ENCODE measurements around the gene FMNL2.
"Not testable (repeated sequence)": the region's sequence is repeated elsewhere in the genome, so short reads cannot be mapped to it uniquely, and the experiment has no call there.

Gene FMNL2

DNA sequence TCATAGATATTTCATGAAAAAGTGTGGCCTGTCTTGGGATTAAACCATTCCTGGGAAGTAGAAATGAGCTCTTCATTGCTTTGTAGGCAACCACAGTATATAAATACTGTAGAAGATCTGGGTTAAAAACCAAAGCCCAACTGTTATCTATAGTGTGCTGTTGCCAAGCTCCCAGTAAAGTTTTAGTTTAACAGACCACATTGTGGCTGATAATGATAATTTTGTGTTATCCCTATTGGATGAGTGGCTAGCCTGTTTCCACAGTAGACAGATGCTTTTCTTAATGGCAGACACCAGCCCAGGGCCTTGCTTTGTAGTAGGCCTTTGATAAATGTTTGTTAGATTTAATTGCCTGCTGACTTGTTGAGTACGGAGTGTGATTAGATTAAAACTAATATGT is 52.1 kb downstream of the FMNL2 start:
- DNase-seq (ENCODE audit: low read depth, low spot score) = peak; percentile 44

DNA sequence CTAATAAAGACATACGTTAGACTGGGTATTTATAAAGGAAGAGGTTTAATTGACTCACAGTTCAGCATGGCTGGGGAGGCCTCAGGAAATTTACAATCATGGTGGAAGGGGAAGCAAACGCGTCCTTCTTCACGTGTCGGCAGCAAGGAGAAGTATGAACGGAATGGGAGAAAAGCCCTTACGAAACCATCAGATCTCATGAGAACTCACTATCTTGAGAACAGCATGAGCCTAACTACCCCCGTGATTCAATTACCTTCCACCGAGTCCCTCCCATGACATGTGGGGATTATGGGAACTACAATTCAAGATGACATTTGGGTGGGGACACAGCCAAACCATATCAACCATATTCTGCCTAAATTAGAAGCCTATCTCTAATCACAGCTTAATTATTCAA is 53.3 kb downstream of the FMNL2 start:
- in situ Hi-C loops (cut with HindIII; ENCODE audit: low sequenced_read_pairs); DNase-seq (ENCODE audit: low read depth, low spot score): not testable (repeated sequence)

More for the DNA sequence above, 52.1 kb downstream of the FMNL2 start:
- TF ChIP-seq, protein P1, sequence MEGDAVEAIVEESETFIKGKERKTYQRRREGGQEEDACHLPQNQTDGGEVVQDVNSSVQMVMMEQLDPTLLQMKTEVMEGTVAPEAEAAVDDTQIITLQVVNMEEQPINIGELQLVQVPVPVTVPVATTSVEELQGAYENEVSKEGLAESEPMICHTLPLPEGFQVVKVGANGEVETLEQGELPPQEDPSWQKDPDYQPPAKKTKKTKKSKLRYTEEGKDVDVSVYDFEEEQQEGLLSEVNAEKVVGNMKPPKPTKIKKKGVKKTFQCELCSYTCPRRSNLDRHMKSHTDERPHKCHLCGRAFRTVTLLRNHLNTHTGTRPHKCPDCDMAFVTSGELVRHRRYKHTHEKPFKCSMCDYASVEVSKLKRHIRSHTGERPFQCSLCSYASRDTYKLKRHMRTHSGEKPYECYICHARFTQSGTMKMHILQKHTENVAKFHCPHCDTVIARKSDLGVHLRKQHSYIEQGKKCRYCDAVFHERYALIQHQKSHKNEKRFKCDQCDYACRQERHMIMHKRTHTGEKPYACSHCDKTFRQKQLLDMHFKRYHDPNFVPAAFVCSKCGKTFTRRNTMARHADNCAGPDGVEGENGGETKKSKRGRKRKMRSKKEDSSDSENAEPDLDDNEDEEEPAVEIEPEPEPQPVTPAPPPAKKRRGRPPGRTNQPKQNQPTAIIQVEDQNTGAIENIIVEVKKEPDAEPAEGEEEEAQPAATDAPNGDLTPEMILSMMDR (IDR thresholded peaks at IDR 0.05; ENCODE audit: low read depth, low read length) = no peak
- H3K4me3 ChIP-seq (ENCODE audit: low read depth, low read length) = no peak overlapping the region
- in situ Hi-C loops (cut with HindIII; ENCODE audit: low sequenced_read_pairs) = no loop called here

DNA sequence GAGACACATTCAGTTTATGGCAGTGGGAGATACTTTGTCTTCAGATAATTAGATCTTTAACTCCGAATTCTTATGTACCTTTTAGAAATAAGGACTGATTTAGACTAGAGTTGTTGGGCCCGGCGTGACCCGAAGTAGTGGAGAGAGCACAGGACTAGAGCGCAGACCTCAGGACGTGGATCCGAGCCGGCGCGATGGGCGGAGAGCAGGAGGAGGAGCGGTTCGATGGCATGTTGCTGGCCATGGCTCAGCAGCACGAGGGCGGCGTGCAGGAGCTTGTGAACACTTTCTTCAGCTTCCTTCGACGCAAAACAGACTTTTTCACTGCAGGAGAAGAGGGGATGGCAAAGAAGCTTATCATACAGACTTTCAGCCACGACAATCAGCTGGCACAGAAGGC is 54.5 kb downstream of the FMNL2 start:
- DNase-seq (ENCODE audit: low read depth, low spot score) = no peak
- in situ Hi-C loops (cut with HindIII; ENCODE audit: low sequenced_read_pairs) = no loop called here
- H3K4me3 ChIP-seq (ENCODE audit: low read depth, low read length) = no peak overlapping the region
- TF ChIP-seq, protein P1 (IDR thresholded peaks at IDR 0.05; ENCODE audit: low read depth, low read length) = no peak

More for the DNA sequence above, 53.3 kb downstream of the FMNL2 start:
- not testable (repeated sequence) for H3K4me3 ChIP-seq (ENCODE audit: low read depth, low read length)

DNA sequence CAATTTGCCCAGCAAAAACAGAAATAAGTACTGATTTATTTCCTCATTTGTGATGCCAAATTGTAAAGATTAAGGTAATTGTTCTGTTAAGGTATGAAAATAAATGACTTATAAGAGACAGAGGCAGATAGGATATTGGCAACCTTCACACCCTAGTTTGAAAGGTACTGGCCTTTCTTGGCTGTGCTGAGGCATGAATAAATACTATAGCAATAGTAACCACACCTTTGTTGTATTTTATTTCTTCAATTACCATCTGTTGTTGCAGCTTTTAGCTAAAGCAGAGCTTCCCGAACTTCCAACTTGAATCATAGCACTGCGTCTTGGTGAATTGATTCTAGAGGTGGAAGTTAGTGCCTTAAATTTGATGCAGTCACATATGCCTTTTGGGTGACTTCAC is 55.9 kb downstream of the FMNL2 start:
- TF ChIP-seq, protein P1 (IDR thresholded peaks at IDR 0.05; ENCODE audit: low read depth, low read length) = no peak
- no peak for DNase-seq (ENCODE audit: low read depth, low spot score)
- in situ Hi-C loops (cut with HindIII; ENCODE audit: low sequenced_read_pairs) = no loop called here
- H3K4me3 ChIP-seq (ENCODE audit: low read depth, low read length) = no peak overlapping the region

DNA sequence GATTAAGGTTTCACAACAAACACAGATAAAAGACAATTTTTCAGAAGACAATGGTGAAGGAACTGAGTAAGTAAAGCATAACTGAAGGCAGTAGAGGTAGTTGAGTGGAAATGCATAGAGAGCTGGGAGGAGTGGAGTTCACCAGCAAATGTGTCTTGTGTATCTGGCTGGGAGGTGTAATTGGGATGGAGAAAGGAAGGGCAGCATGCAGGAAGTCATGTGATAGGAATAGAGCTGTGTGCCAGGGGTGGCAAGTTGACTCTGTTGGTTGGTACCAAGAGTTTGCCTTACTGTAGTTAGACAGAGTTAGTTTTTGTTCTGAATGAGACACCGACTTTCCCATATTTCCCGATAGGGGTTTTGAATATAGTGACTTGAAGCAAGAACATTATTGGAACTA is 56.3 kb downstream of the FMNL2 start:
- in situ Hi-C loops (cut with HindIII; ENCODE audit: low sequenced_read_pairs) = no loop called here
- TF ChIP-seq, protein P1 (IDR thresholded peaks at IDR 0.05; ENCODE audit: low read depth, low read length) = no peak
- DNase-seq (ENCODE audit: low read depth, low spot score) = no peak
- no peak overlapping the region for H3K4me3 ChIP-seq (ENCODE audit: low read depth, low read length)

DNA sequence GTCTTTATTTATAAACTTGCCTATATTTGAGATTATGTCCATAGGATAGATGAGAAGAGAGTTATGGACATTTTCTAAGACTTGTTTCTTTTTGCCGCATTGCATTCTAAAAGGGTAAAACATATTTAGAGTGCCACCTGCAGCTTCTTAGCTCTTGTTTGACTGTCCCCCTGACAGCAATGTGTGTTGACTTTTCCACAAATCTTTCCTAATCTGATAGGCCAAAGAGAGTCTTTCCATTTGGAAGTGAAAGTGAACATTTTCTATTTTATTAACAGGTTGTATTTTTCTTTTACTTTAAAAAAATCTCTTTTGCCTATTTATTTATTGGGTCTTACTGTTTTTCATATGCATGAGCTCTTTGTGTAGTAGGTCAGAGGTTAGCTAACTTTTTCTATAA is 58.4 kb downstream of the FMNL2 start:
- TF ChIP-seq, protein P1 (IDR thresholded peaks at IDR 0.05; ENCODE audit: low read depth, low read length) = no peak
- DNase-seq (ENCODE audit: low read depth, low spot score) = no peak

DNA sequence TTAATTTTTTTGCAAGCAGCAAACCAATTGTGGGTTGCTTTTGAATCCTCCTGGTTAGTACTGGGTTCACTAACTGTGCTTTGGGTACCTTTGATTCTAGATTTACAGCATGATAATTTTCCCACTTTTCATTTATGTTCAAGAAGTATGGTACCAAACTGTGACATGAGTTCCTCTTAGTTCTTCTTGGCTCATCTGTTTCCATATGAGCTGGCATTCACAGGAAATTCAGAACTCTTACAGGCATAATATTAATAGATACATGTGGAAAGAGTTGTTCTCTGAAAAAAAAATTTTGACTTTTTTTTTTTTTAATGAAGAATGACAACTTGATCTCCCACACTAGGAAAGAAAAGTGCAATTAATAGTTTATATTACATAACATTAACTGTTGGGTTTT is 59.4 kb downstream of the FMNL2 start:
- DNase-seq (ENCODE audit: low read depth, low spot score) = no peak
- TF ChIP-seq, protein P1 (IDR thresholded peaks at IDR 0.05; ENCODE audit: low read depth, low read length) = no peak
- H3K4me3 ChIP-seq (ENCODE audit: low read depth, low read length) = no peak overlapping the region
- in situ Hi-C loops (cut with HindIII; ENCODE audit: low sequenced_read_pairs) = no loop called here

More for the DNA sequence above, 58.4 kb downstream of the FMNL2 start:
- in situ Hi-C loops (cut with HindIII; ENCODE audit: low sequenced_read_pairs) = no loop called here
- H3K4me3 ChIP-seq (ENCODE audit: low read depth, low read length) = no peak overlapping the region

Data from astrocyte of the spinal cord (primary cell).